HG03442 (cell line): ENCODE measurements around the gene DDX54.
"Not testable (repeated sequence)": the region's sequence is repeated elsewhere in the genome, so short reads cannot be mapped to it uniquely, and the experiment has no call there.

Source experiments
- ATAC-seq: cut with Tn5 transposase; IDR thresholded peaks from one replicate; pipeline ENCODE4 v1.9.1; 2021; ENCODE audit warnings: mild to moderate bottlenecking, moderate library complexity; ENCODE audit not compliant: unreplicated experiment

Gene DDX54

DNA sequence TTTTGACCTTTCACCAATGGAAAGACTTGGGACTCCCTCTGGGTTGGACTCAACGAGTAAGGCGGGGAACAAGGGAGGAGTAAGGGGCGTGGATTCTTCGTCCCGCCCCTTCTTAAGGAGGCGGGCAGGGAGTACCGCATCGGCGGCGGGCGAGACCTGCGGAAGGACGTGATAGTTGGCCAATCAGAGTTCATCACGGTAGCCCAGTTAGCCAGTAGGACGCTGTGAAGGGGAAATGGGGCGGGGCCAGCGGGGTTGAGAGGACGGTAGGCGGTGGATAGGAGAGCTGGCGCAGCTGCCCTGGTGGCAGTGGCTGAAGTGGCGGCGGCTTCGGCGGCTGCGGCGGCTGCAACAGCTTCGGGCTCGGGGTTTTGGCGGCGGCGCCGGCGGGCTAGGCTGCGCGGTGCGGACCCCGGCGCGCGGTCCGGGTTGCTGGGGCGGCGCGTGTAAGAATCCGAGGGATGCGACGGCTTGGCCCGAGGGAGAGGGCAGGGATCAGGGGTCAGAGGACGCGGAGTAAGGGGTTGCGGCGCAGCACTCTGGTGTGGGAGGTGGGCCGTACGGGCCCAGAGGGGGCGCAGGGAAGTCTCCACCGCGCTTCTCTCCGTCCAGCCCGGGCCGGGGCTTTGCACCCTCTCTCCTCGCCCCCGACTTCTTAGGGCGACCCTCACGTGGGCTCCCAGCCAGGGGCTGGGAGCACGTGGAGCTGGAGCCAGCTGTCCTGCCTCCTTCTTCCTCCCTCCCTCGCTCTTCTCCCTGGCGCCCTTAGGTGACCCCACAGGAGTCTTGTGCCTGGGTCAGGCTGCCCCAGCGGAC is 36.1 kb upstream of the DDX54 start, which contains the start of gene TPCN1:
TSS of gene TPCN1 (plus strand) at position 284 of the 816 bp plus-strand sequence. CDS start 5,389 bp downstream, outside the sequence.
- ATAC-seq, result peak; percentile 85

DNA sequence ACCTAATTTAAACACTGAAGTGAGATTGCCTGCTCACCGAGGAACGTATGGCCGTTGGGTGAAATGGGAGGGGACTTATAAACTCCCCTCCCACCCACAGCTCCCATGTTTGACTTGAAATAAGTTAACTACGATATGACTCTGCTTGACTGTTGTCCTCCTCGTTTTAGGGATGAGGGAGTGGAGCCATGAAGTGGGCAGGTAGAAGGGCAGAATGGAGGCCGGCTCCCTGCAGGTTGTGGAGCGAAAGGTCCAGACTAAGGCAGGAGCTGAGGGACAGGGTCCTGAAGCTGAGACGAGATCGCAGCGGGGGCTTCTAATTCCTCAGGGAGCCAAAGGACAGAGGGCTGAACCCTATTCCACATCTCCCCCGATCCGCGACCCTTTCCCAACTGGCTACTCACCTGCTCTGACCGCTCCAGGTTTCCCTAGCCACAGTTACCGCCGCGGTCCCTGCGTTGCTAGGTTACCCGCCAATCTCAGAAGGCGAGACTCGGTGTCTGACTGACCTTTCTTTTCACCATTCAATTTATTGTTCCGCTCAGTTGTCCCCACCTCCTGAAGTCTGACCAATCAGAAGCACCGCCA is 35.4 kb upstream of the DDX54 start:
- ATAC-seq, result no peak

DNA sequence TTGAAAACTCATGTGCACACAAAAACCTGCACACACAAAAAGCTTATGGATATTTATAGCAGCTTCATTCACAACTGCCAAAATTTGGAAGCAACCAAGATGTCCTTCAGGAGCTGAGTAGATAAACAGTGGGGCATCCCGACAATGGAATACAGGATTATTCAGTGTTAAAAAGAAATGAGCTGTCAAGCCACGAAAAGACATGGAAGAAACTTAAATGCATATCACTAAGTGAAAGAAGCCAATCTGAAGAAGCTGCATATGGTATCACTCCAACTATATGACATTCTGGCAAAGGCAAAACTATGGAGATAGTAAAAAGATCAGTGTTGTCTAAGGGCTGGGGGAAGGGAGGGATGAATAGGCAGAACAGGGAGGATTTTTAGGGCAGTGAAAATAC is 30.7 kb upstream of the DDX54 start:
- ATAC-seq, result no peak

DNA sequence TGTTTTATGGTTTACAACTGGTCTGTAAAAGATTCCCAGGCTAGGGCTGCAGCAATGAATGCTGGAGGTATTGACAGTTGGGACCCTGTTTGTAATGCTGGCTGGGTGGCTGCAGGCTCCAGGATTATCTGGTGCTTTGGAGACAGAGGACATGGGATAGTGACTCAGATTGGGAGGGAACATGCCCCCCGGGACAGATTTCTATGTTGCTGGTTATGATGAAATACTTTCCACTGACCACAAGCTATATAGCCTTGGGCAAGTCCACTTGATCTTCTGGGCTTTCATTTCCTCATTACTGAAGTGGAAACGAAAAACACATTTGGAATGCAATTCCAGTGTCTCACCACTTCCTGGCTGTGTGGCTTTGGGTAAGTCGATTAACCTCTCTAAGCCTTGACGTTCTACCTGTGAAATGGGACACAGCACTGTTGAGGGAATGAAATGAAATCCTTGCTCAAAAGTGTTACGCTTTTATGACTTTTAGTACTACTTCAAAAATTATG is 29.7 kb upstream of the DDX54 start:
- no peak for ATAC-seq

DNA sequence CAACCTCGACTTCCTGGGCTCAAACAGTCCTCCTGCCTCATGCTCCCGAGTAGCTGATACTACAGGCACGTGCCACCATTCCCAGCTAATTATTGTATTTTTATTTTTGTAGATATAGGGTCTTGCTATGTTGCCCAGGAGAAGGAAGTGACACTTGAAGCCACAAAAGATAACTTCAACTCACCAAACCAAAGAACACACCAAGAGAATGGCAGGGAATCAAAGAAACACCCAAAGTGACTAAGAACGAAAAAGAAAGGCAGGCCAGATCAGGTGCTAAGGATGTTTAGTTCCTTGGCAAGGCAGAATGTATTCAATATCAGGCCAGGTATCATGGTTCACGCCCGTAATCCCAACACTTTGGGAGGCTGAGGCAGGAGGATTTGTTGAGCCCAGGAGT is 25.9 kb upstream of the DDX54 start:
- ATAC-seq, result no peak

DNA sequence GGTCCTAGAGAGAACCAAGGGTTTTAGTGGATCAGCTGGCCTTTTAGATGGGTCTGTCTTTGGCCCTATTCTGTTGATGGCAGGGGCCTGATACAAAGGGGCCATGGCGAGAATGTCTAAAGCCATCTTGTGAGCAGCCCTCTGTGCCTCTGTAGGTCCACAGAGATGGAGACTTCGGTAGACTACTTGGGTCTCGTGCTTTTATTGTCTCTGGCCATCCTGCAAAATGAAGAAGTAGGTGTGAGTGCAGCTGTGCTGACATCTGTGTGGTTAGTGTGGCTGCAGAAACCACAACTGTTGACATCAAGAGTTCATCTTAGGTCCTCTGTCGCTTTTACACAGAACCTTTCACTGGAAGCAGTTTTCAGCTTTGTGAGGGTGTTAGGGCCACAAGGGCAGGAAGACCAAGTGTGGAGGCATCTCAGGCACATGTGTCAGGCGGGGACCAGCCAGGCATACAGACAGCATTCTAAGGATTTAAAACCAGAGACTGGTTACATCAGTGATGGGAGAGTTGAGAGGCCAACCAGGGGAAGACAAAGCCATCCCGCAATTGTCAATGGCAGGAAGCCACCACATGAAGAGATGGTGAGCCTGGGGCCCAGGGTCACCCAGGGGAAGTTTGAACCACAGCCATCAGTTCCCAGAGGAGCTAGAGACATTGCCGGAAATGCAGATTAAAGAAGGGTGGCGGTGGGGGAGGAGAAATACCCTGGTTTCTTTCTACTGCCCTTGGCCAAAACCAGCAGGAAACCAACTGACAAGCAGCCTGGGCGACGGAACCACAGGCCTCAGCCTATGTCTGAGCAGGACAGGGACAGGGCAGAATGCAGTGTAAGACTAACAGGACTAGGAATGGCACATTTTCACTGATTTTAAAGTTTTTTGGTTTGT is 23.0 kb upstream of the DDX54 start:
- ATAC-seq, result peak; percentile 68

DNA sequence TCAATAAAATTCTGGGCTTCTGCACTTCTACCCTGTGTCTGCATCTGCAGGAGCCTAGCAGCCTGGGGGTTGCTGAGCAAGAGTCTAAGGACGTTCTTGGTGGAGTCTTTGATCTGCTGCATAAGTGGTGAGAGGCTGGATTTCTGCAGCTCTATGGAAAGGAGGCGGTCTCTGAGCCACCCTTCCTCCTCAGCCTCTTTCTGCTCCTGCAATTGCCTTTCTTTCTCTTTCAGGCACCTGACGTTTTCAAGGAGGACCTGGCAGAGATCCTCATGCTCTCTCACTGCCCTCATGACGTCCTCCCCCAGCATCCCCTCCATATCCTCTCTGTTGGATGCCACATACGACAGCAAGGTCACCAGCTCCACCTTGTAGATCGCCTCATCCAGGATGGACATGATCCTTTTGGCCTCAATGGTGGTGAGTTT is 22.3 kb upstream of the DDX54 start:
- peak; percentile 3 for ATAC-seq

DNA sequence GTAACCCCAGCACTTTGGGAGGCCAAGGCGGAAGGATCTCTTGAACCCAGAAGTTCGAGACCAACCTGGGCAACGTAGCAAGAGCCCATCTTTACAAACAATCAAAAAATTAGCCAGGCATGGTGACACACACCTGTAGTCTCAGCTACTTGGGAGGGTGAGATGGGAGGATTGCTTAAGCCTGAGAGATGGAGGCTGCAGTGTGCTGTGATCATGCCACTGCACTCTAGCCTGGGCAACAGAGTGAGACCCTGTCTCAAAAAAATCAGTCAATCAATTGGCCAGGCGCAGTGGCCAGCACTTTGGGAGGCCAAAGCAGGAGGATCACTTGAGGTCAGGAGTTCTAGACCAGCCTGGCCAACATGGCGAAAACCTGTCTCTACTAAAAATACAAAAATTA is 21.5 kb upstream of the DDX54 start:
- not testable (repeated sequence) for ATAC-seq

DNA sequence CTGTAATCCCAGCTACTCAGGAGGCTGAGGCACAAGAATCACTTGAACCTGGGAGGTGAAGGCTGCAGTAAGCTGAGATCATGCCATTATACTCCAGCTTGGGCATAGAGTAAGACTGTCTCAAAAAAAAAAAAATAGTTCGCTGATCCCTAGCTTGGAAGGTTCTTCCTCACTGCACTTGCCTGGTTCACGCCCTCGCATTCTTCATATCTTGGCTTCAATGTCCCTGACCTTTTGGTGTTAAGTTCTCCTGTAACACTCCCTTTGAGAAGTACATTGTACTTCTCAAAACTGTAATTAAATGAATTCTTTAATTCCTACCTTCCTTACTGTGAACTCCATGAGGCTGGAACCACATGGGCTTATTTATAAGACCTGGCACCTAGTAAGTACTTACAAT is 19.5 kb upstream of the DDX54 start:
- no peak for ATAC-seq

DNA sequence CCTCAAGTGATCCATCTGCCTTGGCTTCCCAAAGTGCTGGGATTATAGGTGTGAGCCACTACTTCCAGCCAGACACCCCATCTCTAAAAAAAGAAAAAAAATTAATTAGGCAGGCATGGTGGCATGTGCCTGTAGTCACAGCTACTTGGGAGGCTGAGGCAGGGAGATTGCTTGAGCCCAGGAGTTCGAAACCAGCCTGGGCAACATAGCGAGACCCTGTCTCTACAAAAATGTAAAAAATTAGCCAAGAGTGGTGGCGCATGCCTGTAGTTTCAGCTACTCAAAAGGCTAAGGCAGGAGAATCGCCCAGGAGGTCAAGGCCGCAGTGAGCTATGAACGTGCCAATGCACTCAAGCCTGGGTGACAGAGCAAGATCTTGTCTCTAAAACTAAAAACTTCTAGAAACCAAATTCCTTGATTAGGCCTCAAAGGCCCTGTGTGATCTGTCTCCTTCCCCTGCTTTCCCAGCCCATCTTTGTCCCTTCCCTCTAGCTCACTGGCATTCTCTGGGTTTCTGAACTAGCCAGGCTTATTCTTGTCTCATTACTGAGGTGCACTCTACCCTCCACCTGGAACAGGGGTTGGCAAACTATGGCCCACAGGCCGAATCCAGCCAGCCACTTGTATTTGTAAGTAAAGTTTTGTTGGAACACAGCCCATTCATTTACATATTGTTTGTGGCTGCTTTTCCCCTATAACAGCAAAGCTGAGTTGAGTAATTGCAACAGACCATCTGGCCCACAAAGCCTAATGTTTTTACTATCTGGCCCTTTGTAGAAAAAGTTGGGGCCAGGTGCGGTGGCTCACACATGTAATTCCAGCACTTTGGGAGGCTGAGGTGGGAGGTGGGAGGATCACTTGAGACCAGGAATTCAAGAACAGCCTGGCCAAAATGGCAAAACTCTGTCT is 18.8 kb upstream of the DDX54 start:
- no peak for ATAC-seq

DNA sequence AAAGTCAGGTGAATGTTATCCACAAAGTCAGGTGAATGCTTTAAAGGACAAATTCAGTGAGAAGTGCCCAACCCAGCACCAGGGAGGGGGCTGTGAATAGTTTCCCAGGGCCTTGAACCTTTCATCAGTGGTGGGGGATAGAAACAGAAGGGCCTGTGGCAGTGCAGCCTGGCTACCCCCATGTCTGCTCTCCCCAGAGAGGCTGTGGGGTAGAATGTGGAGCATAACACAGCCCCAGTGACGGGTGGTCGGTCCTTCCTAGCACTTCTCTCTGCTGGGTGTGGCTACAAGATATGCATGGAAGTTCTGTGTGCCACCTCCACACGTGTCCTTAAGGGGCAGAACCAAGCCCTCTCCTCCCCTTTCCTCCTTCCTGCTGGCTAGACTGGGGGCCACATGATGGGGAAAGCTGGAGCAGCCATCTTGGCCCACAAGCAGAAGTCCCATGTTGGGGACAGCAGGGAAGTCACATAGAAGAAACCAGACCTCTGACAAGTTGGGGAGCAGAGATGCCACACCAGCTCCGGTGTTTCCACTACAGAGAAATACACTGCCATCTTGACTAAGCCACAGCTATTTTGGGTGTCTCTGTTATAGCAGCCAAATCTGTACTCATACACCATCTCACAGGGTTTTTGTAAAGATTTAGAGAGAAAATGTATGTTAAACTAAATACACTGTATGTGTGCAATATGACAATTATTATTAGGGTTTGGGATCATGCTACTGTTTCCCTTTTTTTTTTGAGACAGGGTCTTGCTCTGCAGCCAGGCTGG is 17.2 kb upstream of the DDX54 start:
- ATAC-seq, result no peak

DNA sequence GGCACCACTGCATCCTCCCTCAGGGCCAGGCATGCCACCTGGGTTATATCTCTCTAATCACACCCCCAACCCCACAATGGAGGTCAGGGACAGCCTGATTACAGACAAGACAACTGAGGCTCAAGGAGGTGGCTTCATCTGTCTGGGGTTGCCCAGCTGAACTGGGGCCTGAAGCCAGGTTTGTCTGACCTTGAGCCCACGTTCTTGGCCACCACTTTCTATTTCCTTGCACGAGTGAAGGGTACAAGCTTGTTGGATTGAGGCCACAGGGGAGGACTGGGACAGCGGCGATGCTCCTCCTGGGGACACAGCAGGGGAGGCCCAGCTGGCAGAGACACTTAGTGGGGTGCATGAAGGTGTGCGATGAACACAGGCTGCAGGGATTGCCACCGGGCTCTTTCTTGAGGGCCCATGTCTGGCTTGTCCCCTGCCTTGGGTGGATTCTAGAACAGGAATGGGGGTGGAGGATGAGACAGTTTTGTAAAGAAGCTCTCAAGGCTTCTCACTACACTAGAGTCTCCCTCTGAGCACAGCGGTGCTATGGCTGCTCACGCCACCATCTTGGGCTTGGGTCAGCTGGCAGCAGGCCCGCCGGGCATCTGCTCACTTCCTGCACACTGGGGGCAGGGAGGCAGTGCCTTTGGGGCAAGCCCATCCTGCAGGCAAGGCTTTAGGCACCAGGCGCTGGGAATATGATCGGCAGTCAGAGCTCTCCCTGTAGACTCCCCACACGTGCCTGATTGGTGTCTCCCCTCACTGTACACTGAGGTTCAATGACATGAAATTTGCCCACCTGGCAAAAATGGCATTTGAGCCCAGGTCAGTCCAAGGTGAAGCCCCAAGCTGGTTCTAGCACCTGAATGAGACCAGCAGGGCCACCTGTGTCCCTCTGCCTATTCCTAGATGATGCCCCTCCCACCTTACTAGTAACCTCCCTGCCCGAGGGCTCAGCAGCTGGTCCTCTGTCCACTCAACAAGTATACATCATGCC is 16.2 kb upstream of the DDX54 start:
- ATAC-seq, result no peak

DNA sequence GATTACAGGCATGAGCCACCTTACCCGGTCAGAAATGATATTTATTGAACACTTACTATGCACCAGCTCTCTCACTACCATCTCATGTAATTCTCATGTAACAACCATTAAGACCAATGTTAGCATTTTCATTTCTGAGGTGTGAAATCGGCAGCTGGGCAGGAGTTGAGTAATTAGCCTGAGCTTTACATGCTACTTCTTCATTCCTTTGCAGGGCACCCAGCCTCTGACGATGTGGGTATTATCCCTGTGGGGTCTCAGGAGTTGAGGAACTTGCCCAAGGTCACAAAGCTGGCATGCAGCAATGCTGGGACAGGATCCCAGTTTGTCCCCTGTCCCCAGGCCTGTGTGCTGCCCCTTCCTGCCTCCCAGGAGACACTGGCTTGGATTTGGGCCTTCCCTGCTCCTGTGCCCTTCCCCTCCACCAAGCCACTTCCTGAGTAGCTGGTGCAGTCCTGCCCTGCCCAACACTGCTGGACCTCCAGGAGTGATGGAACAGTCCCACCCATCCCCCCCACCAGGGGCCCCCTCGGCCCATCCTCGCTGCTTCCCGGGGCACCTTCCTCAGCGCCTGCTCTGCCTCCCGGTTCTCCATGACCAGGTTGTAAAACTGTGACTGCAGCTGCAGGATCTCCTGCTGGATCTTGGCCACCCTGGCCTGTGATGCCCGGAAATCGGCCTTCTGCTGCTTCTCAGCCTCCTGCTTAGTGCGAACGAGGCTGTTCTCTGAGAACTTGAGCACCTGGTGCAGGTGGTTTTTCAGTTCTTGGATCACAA is 14.9 kb upstream of the DDX54 start:
- ATAC-seq, result no peak

DNA sequence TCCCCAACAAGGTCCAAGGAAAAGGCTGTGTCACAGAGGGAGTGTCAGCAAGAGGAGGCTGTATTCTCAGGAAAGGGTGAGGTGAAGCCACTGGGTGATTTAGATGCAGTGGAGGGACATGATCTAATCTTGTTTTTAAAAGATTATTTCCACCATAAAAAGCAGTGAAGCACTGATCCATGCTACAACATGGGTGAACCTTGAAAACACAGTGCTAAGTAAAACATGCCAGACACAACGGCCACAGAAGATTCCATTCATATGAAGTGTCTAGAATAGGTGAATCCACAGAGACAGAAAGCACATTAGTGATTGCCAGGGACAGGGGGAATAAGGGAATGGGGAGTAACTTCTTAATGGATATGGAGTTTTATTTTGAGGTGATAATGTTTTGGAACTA is 13.0 kb upstream of the DDX54 start:
- no peak for ATAC-seq

DNA sequence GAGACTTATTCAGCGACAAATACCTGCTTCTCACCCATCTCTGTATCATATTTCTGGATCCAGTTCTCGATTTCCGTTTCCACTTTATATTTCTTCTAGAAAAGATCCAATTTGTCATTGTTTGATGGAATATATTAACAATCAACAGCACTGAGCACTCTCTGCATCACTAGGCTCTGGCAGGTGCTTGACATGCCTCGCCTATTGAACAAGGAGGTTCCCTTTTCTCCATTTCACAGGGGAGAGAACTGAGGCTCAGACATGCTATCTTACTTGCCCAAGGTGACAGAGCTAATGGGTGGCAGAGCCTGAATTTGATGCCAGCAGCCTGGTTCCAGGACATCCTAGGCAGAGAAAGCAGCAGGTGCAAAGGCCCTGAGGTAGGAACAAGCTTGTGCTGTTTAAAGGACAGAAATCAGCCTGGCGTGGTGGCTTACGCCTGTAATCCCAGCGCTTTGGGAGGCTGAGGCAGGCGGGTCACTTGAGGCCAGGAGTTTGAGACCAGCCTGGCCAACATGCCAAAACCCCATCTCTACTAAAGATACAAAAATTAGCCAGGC is 12.3 kb upstream of the DDX54 start:
- no peak for ATAC-seq

DNA sequence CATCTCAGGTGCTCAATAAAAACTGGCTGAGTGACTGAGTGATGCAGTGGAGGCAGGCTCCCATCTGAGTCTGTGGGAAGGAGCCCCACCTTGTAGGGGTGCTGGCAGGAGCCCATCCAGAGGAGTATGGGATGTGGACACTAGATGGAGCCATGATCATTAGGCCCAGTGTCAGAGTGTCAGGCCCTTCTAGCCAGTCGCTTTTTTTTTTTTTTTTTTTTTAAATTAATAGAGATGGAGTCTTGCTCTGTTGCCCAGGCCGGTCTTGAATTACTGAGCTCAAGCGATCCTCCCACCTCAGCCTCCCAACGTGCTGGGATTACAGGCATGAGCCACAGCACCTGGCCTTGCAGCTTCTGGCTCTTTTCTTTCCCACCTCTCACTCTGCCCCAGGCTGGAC is 11.7 kb upstream of the DDX54 start:
- ATAC-seq, result no peak

DNA sequence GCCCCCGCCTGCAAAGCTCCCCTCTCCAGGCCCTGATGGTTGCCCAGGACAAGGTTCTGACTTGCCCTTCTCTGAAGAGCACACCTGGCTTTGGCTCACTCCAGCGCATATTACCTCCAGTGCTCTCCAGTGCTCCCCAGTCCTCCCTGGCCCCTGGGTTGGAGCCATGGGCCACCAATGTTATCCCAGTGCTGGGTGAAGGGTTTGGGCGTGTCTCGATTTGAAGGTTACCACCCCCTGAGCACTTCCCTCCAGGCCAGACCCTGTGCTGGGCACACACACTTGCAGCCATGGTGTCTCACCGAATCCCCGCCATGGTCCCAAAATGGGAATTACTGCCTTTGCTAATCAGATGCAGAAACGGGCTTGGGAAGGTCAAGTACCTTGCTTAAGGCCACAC is 11.3 kb upstream of the DDX54 start:
- no peak for ATAC-seq
